Measurements from ENCODE around the gene MAPK7. TPM values are rescaled to one million over a fixed set of nuclear protein-coding genes. Genes with fewer than 3 reads are reported as not detected.
A peak's percentile ranks its signal among the peaks of the same experiment; 100 is the strongest.

Gene MAPK7
- total RNA-seq, 1 donor from 2014 or later, result 25.1 TPM

DNA sequence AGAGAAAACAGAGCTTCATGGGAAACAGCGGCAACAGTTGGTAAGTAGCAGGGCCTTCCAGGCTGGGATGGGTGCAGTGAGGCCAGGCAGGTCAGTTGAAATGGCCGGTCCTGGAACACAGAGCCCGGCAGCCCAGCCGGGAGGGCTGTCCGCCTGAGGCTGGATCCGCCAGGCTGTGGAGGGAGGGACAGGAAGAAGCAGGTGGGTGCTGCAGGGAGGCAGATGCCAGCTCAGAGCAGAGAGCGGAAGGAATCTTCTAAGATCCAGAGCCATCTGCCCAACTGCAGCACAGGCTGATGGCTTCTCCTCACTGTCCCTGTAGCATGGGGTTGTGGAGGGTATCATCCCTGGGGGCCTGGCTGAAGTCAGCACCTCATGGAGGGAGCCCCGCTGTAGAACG, 33.3 kb downstream of the MAPK7 start:
- TF ChIP-seq, protein P1, sequence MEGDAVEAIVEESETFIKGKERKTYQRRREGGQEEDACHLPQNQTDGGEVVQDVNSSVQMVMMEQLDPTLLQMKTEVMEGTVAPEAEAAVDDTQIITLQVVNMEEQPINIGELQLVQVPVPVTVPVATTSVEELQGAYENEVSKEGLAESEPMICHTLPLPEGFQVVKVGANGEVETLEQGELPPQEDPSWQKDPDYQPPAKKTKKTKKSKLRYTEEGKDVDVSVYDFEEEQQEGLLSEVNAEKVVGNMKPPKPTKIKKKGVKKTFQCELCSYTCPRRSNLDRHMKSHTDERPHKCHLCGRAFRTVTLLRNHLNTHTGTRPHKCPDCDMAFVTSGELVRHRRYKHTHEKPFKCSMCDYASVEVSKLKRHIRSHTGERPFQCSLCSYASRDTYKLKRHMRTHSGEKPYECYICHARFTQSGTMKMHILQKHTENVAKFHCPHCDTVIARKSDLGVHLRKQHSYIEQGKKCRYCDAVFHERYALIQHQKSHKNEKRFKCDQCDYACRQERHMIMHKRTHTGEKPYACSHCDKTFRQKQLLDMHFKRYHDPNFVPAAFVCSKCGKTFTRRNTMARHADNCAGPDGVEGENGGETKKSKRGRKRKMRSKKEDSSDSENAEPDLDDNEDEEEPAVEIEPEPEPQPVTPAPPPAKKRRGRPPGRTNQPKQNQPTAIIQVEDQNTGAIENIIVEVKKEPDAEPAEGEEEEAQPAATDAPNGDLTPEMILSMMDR (IDR thresholded peaks at IDR 0.05; ENCODE audit: insufficient read depth, low read depth, low read length), result no peak
- no peak for TF ChIP-seq EZH2 (IDR thresholded peaks at IDR 0.05; ENCODE audit: insufficient read depth, low read length)
- Histone ChIP-seq H3K27me3 (ENCODE audit: insufficient read depth, low read length) (no peaks in the 10 kb centered on the region), H2AFZ (ENCODE audit: low read depth, low read length) (peak overlapping the region; percentile 52), H3K9me3 (ENCODE audit: insufficient read depth, low read depth, low read length) (no peaks in the 10 kb centered on the region), H3K9ac (ENCODE audit: low read length) (no peak overlapping the region), H4K20me1 (ENCODE audit: insufficient read depth, low read length) (no peaks in the 10 kb centered on the region), H3K4me3 (ENCODE audit: insufficient read depth, low read depth, low read length) (no peak overlapping the region), H3K36me3 (ENCODE audit: insufficient read depth, low read length) (no peaks in the 10 kb centered on the region), H3K27ac (ENCODE audit: low read depth, low read length) (no peak overlapping the region), H3K4me2 (ENCODE audit: low read length) (peak overlapping the region; percentile 82), H3K79me2 (ENCODE audit: insufficient read depth, low read length) (no peaks in the 10 kb centered on the region), H3K4me1 (ENCODE audit: insufficient read depth, low read length) (peaks cover 25% of the 10 kb centered on the region)
- Mint-ChIP-seq H3K4me3 (ENCODE audit: unreplicated experiment) (no peak overlapping the region), H3K4me1 (ENCODE audit: low read depth, unreplicated experiment) (peaks cover 9% of the 10 kb centered on the region), H3K27ac (ENCODE audit: unreplicated experiment) (no peak overlapping the region), H3K27me3 (ENCODE audit: low read depth, unreplicated experiment) (peaks cover 16% of the 10 kb centered on the region), H3K36me3 (ENCODE audit: low read depth, unreplicated experiment) (no peaks in the 10 kb centered on the region), H3K9me3 (ENCODE audit: unreplicated experiment) (no peaks in the 10 kb centered on the region)
- FAIRE-seq (no peak), DNase-seq (ENCODE audit: low read depth) (no peak)

DNA sequence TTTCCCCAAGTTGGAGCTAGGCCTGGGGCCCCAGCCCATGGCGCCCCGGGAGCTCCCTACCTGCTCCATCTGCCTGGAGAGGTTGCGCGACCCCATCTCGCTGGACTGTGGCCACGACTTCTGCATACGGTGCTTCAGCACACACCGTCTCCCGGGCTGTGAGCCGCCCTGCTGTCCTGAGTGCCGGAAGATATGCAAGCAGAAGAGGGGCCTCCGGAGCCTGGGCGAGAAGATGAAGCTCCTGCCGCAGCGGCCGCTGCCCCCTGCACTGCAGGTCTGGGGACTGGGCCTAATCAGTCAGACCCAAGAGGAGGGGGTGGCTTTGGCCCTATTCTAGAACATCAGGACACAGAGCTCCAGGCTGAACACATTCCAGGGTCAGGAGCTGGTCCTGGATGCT, 34.2 kb downstream of the MAPK7 start:
- Mint-ChIP-seq H3K36me3 (ENCODE audit: low read depth, unreplicated experiment) (no peaks in the 10 kb centered on the region), H3K9me3 (ENCODE audit: unreplicated experiment) (no peaks in the 10 kb centered on the region), H3K27me3 (ENCODE audit: low read depth, unreplicated experiment) (peaks cover 24% of the 10 kb centered on the region), H3K4me3 (ENCODE audit: unreplicated experiment) (no peak overlapping the region), H3K4me1 (ENCODE audit: low read depth, unreplicated experiment) (peaks cover 9% of the 10 kb centered on the region), H3K27ac (ENCODE audit: unreplicated experiment) (no peak overlapping the region)
- TF ChIP-seq, protein P1 (IDR thresholded peaks at IDR 0.05; ENCODE audit: insufficient read depth, low read depth, low read length), result no peak
- no peak for TF ChIP-seq EZH2 (IDR thresholded peaks at IDR 0.05; ENCODE audit: insufficient read depth, low read length)
- Histone ChIP-seq H3K27me3 (ENCODE audit: insufficient read depth, low read length) (no peaks in the 10 kb centered on the region), H3K4me1 (ENCODE audit: insufficient read depth, low read length) (peaks cover 25% of the 10 kb centered on the region), H4K20me1 (ENCODE audit: insufficient read depth, low read length) (no peaks in the 10 kb centered on the region), H3K36me3 (ENCODE audit: insufficient read depth, low read length) (no peaks in the 10 kb centered on the region), H3K4me3 (ENCODE audit: insufficient read depth, low read depth, low read length) (no peak overlapping the region), H2AFZ (ENCODE audit: low read depth, low read length) (no peak overlapping the region), H3K27ac (ENCODE audit: low read depth, low read length) (no peak overlapping the region), H3K4me2 (ENCODE audit: low read length) (no peak overlapping the region), H3K79me2 (ENCODE audit: insufficient read depth, low read length) (no peaks in the 10 kb centered on the region), H3K9ac (ENCODE audit: low read length) (no peak overlapping the region), H3K9me3 (ENCODE audit: insufficient read depth, low read depth, low read length) (no peaks in the 10 kb centered on the region)
- no peak for FAIRE-seq
- DNase-seq (ENCODE audit: low read depth), result no peak

DNA sequence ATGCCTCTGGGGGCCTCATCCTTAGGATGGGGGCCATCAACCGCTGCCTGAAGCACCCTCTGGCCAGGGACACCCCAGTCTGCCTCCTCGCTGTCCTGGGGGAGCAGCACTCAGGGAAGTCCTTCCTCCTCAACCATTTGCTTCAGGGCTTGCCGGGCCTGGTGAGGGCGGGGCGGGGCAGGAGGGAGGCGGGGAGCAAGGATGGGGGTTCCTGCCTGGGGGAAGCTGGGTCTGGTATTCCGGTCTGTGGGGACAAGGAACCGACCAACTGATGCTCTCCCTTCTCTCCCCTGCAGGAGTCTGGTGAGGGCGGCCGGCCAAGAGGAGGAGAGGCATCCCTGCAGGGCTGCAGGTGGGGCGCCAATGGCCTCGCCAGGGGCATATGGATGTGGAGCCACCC, 34.7 kb downstream of the MAPK7 start:
- Mint-ChIP-seq H3K9me3 (ENCODE audit: unreplicated experiment) (no peaks in the 10 kb centered on the region), H3K27ac (ENCODE audit: unreplicated experiment) (no peak overlapping the region), H3K36me3 (ENCODE audit: low read depth, unreplicated experiment) (no peaks in the 10 kb centered on the region), H3K27me3 (ENCODE audit: low read depth, unreplicated experiment) (peaks cover 25% of the 10 kb centered on the region), H3K4me3 (ENCODE audit: unreplicated experiment) (no peak overlapping the region), H3K4me1 (ENCODE audit: low read depth, unreplicated experiment) (peaks cover 11% of the 10 kb centered on the region)
- H3K36me3 ChIP-seq (ENCODE audit: insufficient read depth, low read length), result no peaks in the 10 kb centered on the region
- H3K4me2 ChIP-seq (ENCODE audit: low read length), result no peak overlapping the region
- no peaks in the 10 kb centered on the region for H3K79me2 ChIP-seq (ENCODE audit: insufficient read depth, low read length)
- no peaks in the 10 kb centered on the region for H3K27me3 ChIP-seq (ENCODE audit: insufficient read depth, low read length)
- FAIRE-seq (no peak), DNase-seq (ENCODE audit: low read depth) (no peak)
- H3K9ac ChIP-seq (ENCODE audit: low read length), result no peak overlapping the region
- H3K27ac ChIP-seq (ENCODE audit: low read depth, low read length), result no peak overlapping the region
- peaks cover 25% of the 10 kb centered on the region for H3K4me1 ChIP-seq (ENCODE audit: insufficient read depth, low read length)
- TF ChIP-seq, protein P1 (IDR thresholded peaks at IDR 0.05; ENCODE audit: insufficient read depth, low read depth, low read length), result no peak
- TF ChIP-seq EZH2 (IDR thresholded peaks at IDR 0.05; ENCODE audit: insufficient read depth, low read length), result no peak
- no peaks in the 10 kb centered on the region for H4K20me1 ChIP-seq (ENCODE audit: insufficient read depth, low read length)
- no peaks in the 10 kb centered on the region for H3K9me3 ChIP-seq (ENCODE audit: insufficient read depth, low read depth, low read length)
- no peak overlapping the region for H2AFZ ChIP-seq (ENCODE audit: low read depth, low read length)
- no peak overlapping the region for H3K4me3 ChIP-seq (ENCODE audit: insufficient read depth, low read depth, low read length)
